ENCODE measurements around the gene PRDX6.

Gene PRDX6

DNA sequence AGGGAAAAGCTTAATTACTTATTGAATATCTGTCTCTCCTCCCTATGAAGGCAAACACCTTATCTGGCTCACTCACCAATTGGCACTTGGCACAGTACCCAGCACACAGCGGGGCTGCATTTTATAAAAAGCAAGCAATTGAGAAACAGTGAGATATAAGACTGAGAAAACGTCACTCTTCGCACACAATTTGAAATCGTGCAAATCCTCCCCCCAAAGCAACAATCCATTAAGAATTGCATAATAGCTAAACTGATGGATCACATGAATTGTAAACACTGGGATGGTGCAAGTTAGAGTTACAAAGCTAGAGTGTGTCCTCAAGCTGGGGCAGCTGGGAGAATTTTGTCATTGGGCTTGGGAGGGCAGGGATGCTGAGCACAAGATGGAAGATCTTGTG lies 27.1 kb downstream of the PRDX6 start:
- H2AFZ ChIP-seq (ENCODE audit: low read depth, low read length, severe bottlenecking): no peak overlapping the region
- H3K36me3 ChIP-seq (ENCODE audit: low read length): no peaks in the 10 kb centered on the region
- H3K79me2 ChIP-seq (ENCODE audit: insufficient read depth, low read length): no peaks in the 10 kb centered on the region
- TF ChIP-seq, protein P1, sequence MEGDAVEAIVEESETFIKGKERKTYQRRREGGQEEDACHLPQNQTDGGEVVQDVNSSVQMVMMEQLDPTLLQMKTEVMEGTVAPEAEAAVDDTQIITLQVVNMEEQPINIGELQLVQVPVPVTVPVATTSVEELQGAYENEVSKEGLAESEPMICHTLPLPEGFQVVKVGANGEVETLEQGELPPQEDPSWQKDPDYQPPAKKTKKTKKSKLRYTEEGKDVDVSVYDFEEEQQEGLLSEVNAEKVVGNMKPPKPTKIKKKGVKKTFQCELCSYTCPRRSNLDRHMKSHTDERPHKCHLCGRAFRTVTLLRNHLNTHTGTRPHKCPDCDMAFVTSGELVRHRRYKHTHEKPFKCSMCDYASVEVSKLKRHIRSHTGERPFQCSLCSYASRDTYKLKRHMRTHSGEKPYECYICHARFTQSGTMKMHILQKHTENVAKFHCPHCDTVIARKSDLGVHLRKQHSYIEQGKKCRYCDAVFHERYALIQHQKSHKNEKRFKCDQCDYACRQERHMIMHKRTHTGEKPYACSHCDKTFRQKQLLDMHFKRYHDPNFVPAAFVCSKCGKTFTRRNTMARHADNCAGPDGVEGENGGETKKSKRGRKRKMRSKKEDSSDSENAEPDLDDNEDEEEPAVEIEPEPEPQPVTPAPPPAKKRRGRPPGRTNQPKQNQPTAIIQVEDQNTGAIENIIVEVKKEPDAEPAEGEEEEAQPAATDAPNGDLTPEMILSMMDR (IDR thresholded peaks at IDR 0.05; ENCODE audit: insufficient read depth, low read length, poor library complexity, severe bottlenecking): no peak
- no peak for TF ChIP-seq EZH2phosphoT487 (conservative IDR thresholded peaks at IDR 0.05; ENCODE audit: low read length)
- no peaks in the 10 kb centered on the region for H3K9me3 ChIP-seq (ENCODE audit: insufficient read depth, low read length)
- no peaks in the 10 kb centered on the region for H3K27me3 ChIP-seq (ENCODE audit: low read length)
- H3K27ac ChIP-seq (ENCODE audit: low read depth, low read length): no peak overlapping the region
- no peak overlapping the region for H3K9ac ChIP-seq (ENCODE audit: low read length)
- H3K9me2 ChIP-seq (replicated peaks; ENCODE audit: insufficient read depth, low read length): no peaks in the 10 kb centered on the region
- no peak overlapping the region for H3K4me3 ChIP-seq (ENCODE audit: insufficient read depth, low read length, poor library complexity, severe bottlenecking)
- H3K4me2 ChIP-seq (ENCODE audit: low read depth, low read length, poor library complexity, severe bottlenecking): no peak overlapping the region
- H4K20me1 ChIP-seq (ENCODE audit: low read depth, low read length): no peaks in the 10 kb centered on the region
- no peaks in the 10 kb centered on the region for H3F3A ChIP-seq (ENCODE audit: insufficient read depth)

DNA sequence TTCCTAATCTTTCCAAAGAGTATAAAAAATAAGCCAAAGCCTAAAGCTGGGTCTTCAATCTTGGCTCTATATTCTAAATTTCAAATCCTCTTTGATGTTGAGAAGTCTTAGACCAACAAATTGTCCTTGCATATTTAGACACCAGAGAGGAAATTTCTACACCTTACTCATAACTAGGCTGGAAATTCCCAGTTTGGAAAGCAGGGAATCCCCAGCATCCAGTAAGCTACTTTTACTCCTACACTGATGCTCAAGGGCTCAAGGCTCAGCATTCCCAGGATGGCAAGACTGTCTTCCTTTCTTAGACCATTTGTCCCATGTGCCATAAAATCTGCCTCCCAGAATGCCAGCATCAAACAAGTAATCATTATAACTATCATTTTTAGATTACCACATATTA lies 28.3 kb downstream of the PRDX6 start:
- no peaks in the 10 kb centered on the region for H3F3A ChIP-seq (ENCODE audit: insufficient read depth)
- H3K4me3 ChIP-seq (ENCODE audit: insufficient read depth, low read length, poor library complexity, severe bottlenecking): no peak overlapping the region
- H3K9me3 ChIP-seq (ENCODE audit: insufficient read depth, low read length): no peaks in the 10 kb centered on the region
- TF ChIP-seq, protein P1 (IDR thresholded peaks at IDR 0.05; ENCODE audit: insufficient read depth, low read length, poor library complexity, severe bottlenecking): no peak
- no peak for TF ChIP-seq EZH2phosphoT487 (conservative IDR thresholded peaks at IDR 0.05; ENCODE audit: low read length)
- no peaks in the 10 kb centered on the region for H3K9me2 ChIP-seq (replicated peaks; ENCODE audit: insufficient read depth, low read length)
- H3K4me2 ChIP-seq (ENCODE audit: low read depth, low read length, poor library complexity, severe bottlenecking): no peak overlapping the region
- no peaks in the 10 kb centered on the region for H4K20me1 ChIP-seq (ENCODE audit: low read depth, low read length)
- H2AFZ ChIP-seq (ENCODE audit: low read depth, low read length, severe bottlenecking): no peak overlapping the region
- H3K27me3 ChIP-seq (ENCODE audit: low read length): no peaks in the 10 kb centered on the region
- no peak overlapping the region for H3K9ac ChIP-seq (ENCODE audit: low read length)
- H3K36me3 ChIP-seq (ENCODE audit: low read length): no peaks in the 10 kb centered on the region
- no peak overlapping the region for H3K27ac ChIP-seq (ENCODE audit: low read depth, low read length)
- H3K79me2 ChIP-seq (ENCODE audit: insufficient read depth, low read length): no peaks in the 10 kb centered on the region

DNA sequence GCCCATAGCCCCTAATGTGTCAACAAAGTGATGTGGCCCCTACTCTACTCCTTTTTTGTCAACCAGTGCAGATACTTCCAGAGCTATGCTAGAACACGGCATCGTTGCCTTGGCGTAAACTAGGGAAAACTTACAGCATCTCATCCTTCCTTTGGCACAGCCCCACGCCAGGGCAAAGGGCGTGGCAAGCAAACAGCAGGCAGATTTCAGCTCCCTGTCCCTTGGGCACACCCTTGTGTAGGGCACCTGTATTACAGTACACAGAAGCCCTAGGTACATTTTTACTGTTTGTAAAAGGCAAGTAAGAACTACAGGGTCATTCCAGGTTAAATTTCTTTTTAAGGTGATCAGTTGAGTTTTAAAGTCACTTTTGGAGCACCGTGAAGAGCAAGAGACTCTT lies 29.3 kb downstream of the PRDX6 start:
- no peak overlapping the region for H3K9ac ChIP-seq (ENCODE audit: low read length)
- no peaks in the 10 kb centered on the region for H3K9me3 ChIP-seq (ENCODE audit: insufficient read depth, low read length)
- no peaks in the 10 kb centered on the region for H3K9me2 ChIP-seq (replicated peaks; ENCODE audit: insufficient read depth, low read length)
- no peak for TF ChIP-seq EZH2phosphoT487 (conservative IDR thresholded peaks at IDR 0.05; ENCODE audit: low read length)
- TF ChIP-seq, protein P1 (IDR thresholded peaks at IDR 0.05; ENCODE audit: insufficient read depth, low read length, poor library complexity, severe bottlenecking): no peak
- H3K4me2 ChIP-seq (ENCODE audit: low read depth, low read length, poor library complexity, severe bottlenecking): no peak overlapping the region
- H3K36me3 ChIP-seq (ENCODE audit: low read length): no peaks in the 10 kb centered on the region
- H2AFZ ChIP-seq (ENCODE audit: low read depth, low read length, severe bottlenecking): no peak overlapping the region
- H3K79me2 ChIP-seq (ENCODE audit: insufficient read depth, low read length): no peaks in the 10 kb centered on the region
- H3K27ac ChIP-seq (ENCODE audit: low read depth, low read length): no peak overlapping the region
- H4K20me1 ChIP-seq (ENCODE audit: low read depth, low read length): no peaks in the 10 kb centered on the region
- no peaks in the 10 kb centered on the region for H3F3A ChIP-seq (ENCODE audit: insufficient read depth)
- H3K27me3 ChIP-seq (ENCODE audit: low read length): no peaks in the 10 kb centered on the region
- H3K4me3 ChIP-seq (ENCODE audit: insufficient read depth, low read length, poor library complexity, severe bottlenecking): no peak overlapping the region
